HL-60 (cell line): ENCODE data around the gene GCNT1.

ENCODE experiments used
- DNase-seq, 2 experiments: peaks; one replicate each; pipeline ENCODE4 v3.0.0-alpha.2; 2010 to 2020; ENCODE audit warnings: low read depth in 1 of 2, low spot score in 1 of 2
- H3K27ac ChIP-seq: fragments of 250-450 bp; sonication (Bioruptor Pico); replicated peaks from 2 replicates; pipeline ENCODE4 v1.5.1; 2020; ENCODE audit warnings: mild to moderate bottlenecking, moderate library complexity
- H3K27me3 ChIP-seq: fragments of 250-450 bp; sonication (Bioruptor Pico); 2 replicates; pipeline ENCODE4 v1.5.1; 2021; ENCODE audit warnings: mild to moderate bottlenecking, moderate library complexity; ENCODE audit not compliant: insufficient read depth, poor library complexity, severe bottlenecking
- H3K4me3 ChIP-seq: replicated peaks from 2 replicates; pipeline ENCODE4 v1.5.1; 2011; ENCODE audit warnings: mild to moderate bottlenecking, control low read depth, low read length; ENCODE audit not compliant: insufficient read depth
- CTCF ChIP-seq: IDR thresholded peaks from one replicate; pipeline ENCODE4 v1.5.1; 2011; ENCODE audit warnings: low read length, control low read depth, inconsistent platforms; ENCODE audit not compliant: insufficient read depth
- GABPA ChIP-seq: IDR thresholded peaks from 2 replicates; pipeline ENCODE4 v1.6.1; 2012; ENCODE audit warnings: low read depth
- POLR2AphosphoS5 ChIP-seq: IDR thresholded peaks from 2 replicates; pipeline ENCODE4 v1.6.1; 2012; ENCODE audit warnings: low read depth
- REST ChIP-seq: IDR thresholded peaks from 2 replicates; pipeline ENCODE4 v1.6.1; 2012; ENCODE audit warnings: low read depth; ENCODE audit not compliant: insufficient replicate concordance
- SPI1 ChIP-seq: IDR thresholded peaks from 2 replicates; pipeline ENCODE4 v1.6.1; 2012; ENCODE audit warnings: low read depth, mild to moderate bottlenecking, borderline replicate concordance

Gene GCNT1

GRCh38 chr9:76414661-76415060 lies 44.3 kb upstream of the GCNT1 start:
- H3K4me3 ChIP-seq, result no peak overlapping the region
- no peak overlapping the region for H3K27ac ChIP-seq
- no peaks in the 10 kb centered on the region for H3K27me3 ChIP-seq
- TF ChIP-seq SPI1, result no peak
- TF ChIP-seq REST, result no peak
- TF ChIP-seq POLR2AphosphoS5, result no peak
- TF ChIP-seq GABPA, result no peak
- TF ChIP-seq CTCF, result no peak
- no peak for DNase-seq

- no peak for DNase-seq
- Histone ChIP-seq H3K4me3 (no peak overlapping the region), H3K27ac (no peak overlapping the region), H3K27me3 (no peaks in the 10 kb centered on the region)
- no peak for TF ChIP-seq POLR2AphosphoS5
- TF ChIP-seq REST, result no peak
These were observed 43.8 kb upstream of the GCNT1 start for GRCh38 chr9:76415154-76415553.

GRCh38 chr9:76415731-76416130 lies 43.3 kb upstream of the GCNT1 start:
- TF ChIP-seq REST, result no peak
- no peak for TF ChIP-seq SPI1
- no peak for TF ChIP-seq GABPA
- no peak for TF ChIP-seq POLR2AphosphoS5
- TF ChIP-seq CTCF, result no peak
- no peak overlapping the region for H3K27ac ChIP-seq
- H3K27me3 ChIP-seq, result no peaks in the 10 kb centered on the region
- no peak for DNase-seq
- no peak overlapping the region for H3K4me3 ChIP-seq

GRCh38 chr9:76417394-76417793 lies 41.6 kb upstream of the GCNT1 start:
- no peaks in the 10 kb centered on the region for H3K27me3 ChIP-seq
- H3K4me3 ChIP-seq, result no peak overlapping the region
- no peak for TF ChIP-seq GABPA
- TF ChIP-seq CTCF, result no peak
- no peak for DNase-seq
- H3K27ac ChIP-seq, result no peak overlapping the region
